Progenitor cell of endocrine pancreas (in vitro differentiated cells): ENCODE measurements around the gene PLCL1. TPM values are rescaled to one million over a fixed set of nuclear protein-coding genes. Genes with fewer than 3 reads are reported as not detected.
A peak's percentile ranks its signal among the peaks of the same experiment; 100 is the strongest.

Experiments
- DNase-seq: peaks from one replicate; pipeline ENCODE4 v3.0.0; 2021; ENCODE audit warnings: low spot score; ENCODE audit not compliant: unreplicated experiment
- H3K27ac Mint-ChIP-seq: 2 replicates; pipeline ENCODE4 v1.8.0; 2021; ENCODE audit warnings: mild to moderate bottlenecking, moderate library complexity, mixed read lengths
- H3K27me3 Mint-ChIP-seq: 2 replicates; pipeline ENCODE4 v1.8.0; 2021; ENCODE audit warnings: mixed read lengths
- H3K36me3 Mint-ChIP-seq: 2 replicates; pipeline ENCODE4 v1.8.0; 2022; ENCODE audit warnings: mixed read lengths; ENCODE audit not compliant: insufficient read depth
- H3K4me1 Mint-ChIP-seq: 2 replicates; pipeline ENCODE4 v1.8.0; 2021; ENCODE audit warnings: low read depth, mixed read lengths
- H3K4me3 Mint-ChIP-seq: 2 replicates; pipeline ENCODE4 v1.8.0; 2021; ENCODE audit warnings: low read depth, mild to moderate bottlenecking, moderate library complexity, mixed read lengths
- H3K9me3 Mint-ChIP-seq: 2 replicates; pipeline ENCODE4 v1.8.0; 2021; ENCODE audit warnings: low read depth, mixed read lengths
- CTCF ChIP-seq: fragments of 200-600 bp; sonication (generic); IDR thresholded peaks from one replicate; pipeline ENCODE4 v1.5.0; 2021; ENCODE audit warnings: antibody characterized with exemption, mild to moderate bottlenecking; ENCODE audit not compliant: unreplicated experiment
- total RNA-seq: library from RNA; stranded (reverse); gene quantifications from 2 replicates; pipeline ENCODE4 v1.2.1, GENCODE V29; 2021

The PLCL1 gene
- total RNA-seq, 1 donor from 2014 or later: 48.3 TPM

GRCh38 chr2:197941715-197942114, 137.3 kb downstream of the PLCL1 start:
- DNase-seq: no peak
- peaks cover 60% of the 10 kb centered on the region for H3K4me1 Mint-ChIP-seq
- no peaks in the 10 kb centered on the region for H3K27me3 Mint-ChIP-seq
- no peak overlapping the region for H3K4me3 Mint-ChIP-seq
- peak overlapping the region; percentile 53 for H3K27ac Mint-ChIP-seq
- H3K9me3 Mint-ChIP-seq: no peaks in the 10 kb centered on the region
- no peak for TF ChIP-seq CTCF
- peaks cover 2% of the 10 kb centered on the region for H3K36me3 Mint-ChIP-seq

GRCh38 chr2:197943731-197944130, 139.3 kb downstream of the PLCL1 start:
- H3K36me3 Mint-ChIP-seq: peaks cover 1% of the 10 kb centered on the region
- H3K9me3 Mint-ChIP-seq: no peaks in the 10 kb centered on the region
- H3K4me3 Mint-ChIP-seq: peak overlapping the region; percentile 31
- no peak for TF ChIP-seq CTCF
- H3K27ac Mint-ChIP-seq: peak overlapping the region; percentile 96
- H3K27me3 Mint-ChIP-seq: no peaks in the 10 kb centered on the region
- peaks cover 76% of the 10 kb centered on the region for H3K4me1 Mint-ChIP-seq
- no peak for DNase-seq

GRCh38 chr2:197944416-197945096, 140.2 kb downstream of the PLCL1 start:
- no peak for TF ChIP-seq CTCF
- no peak for DNase-seq
- Mint-ChIP-seq H3K27me3 (no peaks in the 10 kb centered on the region), H3K9me3 (no peaks in the 10 kb centered on the region), H3K36me3 (peaks cover 1% of the 10 kb centered on the region), H3K27ac (peak overlapping the region; percentile 96), H3K4me3 (peak overlapping the region; percentile 31), H3K4me1 (peaks cover 82% of the 10 kb centered on the region)

GRCh38 chr2:197946562-197946961, 142.2 kb downstream of the PLCL1 start:
- H3K4me1 Mint-ChIP-seq: peaks cover 84% of the 10 kb centered on the region
- no peak overlapping the region for H3K4me3 Mint-ChIP-seq
- H3K9me3 Mint-ChIP-seq: no peaks in the 10 kb centered on the region
- H3K36me3 Mint-ChIP-seq: peaks cover 1% of the 10 kb centered on the region
- no peaks in the 10 kb centered on the region for H3K27me3 Mint-ChIP-seq
- no peak for DNase-seq
- TF ChIP-seq CTCF: no peak
- H3K27ac Mint-ChIP-seq: peak overlapping the region; percentile 85

GRCh38 chr2:197947219-197947757, 142.9 kb downstream of the PLCL1 start:
- peak overlapping the region; percentile 12 for H3K27ac Mint-ChIP-seq

More at GRCh38 chr2:197947219-197947757, 142.9 kb downstream of the PLCL1 start:
- DNase-seq: no peak
- Mint-ChIP-seq H3K4me3 (no peak overlapping the region), H3K4me1 (peaks cover 84% of the 10 kb centered on the region), H3K36me3 (peaks cover 1% of the 10 kb centered on the region), H3K27me3 (no peaks in the 10 kb centered on the region), H3K9me3 (no peaks in the 10 kb centered on the region)
- TF ChIP-seq CTCF: no peak
